PC-3 (cell line): Measurements from ENCODE around the gene MVK.

Source experiments
- CTCF ChIP-seq: fragments of 300-600 bp; sonication (generic); conservative IDR thresholded peaks from 2 replicates; pipeline ENCODE4 v1.5.1; 2017; ENCODE audit warnings: antibody characterized with exemption, low read depth, mild to moderate bottlenecking, low read length
- EZH2 ChIP-seq: fragments of 300-600 bp; sonication (generic); IDR thresholded peaks from one replicate; pipeline ENCODE4 v1.6.1; 2017; ENCODE audit warnings: antibody characterized with exemption, mild to moderate bottlenecking, low read length; ENCODE audit not compliant: unreplicated experiment

GRCh38 chr12:109599087-109599486 is 25.5 kb downstream of the MVK start:
- TF ChIP-seq CTCF, result no peak
- no peak for TF ChIP-seq EZH2
